Duodenal mucosa (tissue), 2 donors: Measurements from ENCODE around the gene PRAMEF9.
"Not testable (repeated sequence)": the region's sequence is repeated elsewhere in the genome, so short reads cannot be mapped to it uniquely, and the experiment has no call there.

ENCODE experiments used
- H3K27ac ChIP-seq: one replicate; pipeline ENCODE4 v1.7.0; 2013; ENCODE audit warnings: low read depth, low read length
- H3K27me3 ChIP-seq, 2 donors: one replicate each; pipeline ENCODE4 v1.7.0; 2013; ENCODE audit warnings: low read length in 2 of 2, control low read depth in 1 of 2; ENCODE audit not compliant: insufficient read depth in 2 of 2, control insufficient read depth in 1 of 2
- H3K36me3 ChIP-seq, 2 donors: one replicate each; pipeline ENCODE4 v1.7.0; 2013; ENCODE audit warnings: low read length in 2 of 2, control low read depth in 1 of 2; ENCODE audit not compliant: insufficient read depth in 2 of 2, control insufficient read depth in 1 of 2
- H3K4me1 ChIP-seq, 2 donors: one replicate each; pipeline ENCODE4 v1.7.0; 2013; ENCODE audit warnings: low read length in 2 of 2, control low read depth in 1 of 2; ENCODE audit not compliant: insufficient read depth in 2 of 2, control insufficient read depth in 1 of 2
- H3K4me3 ChIP-seq, 2 donors: one replicate each; pipeline ENCODE4 v1.7.0; 2013; ENCODE audit warnings: low read length in 2 of 2, low read depth in 1 of 2
- H3K9ac ChIP-seq, 2 donors: one replicate each; pipeline ENCODE4 v1.7.0; 2013; ENCODE audit warnings: low read length in 2 of 2, low read depth in 1 of 2
- H3K9me3 ChIP-seq, 2 donors: one replicate each; pipeline ENCODE4 v1.7.0; 2013; ENCODE audit warnings: low read length in 2 of 2, control low read depth in 1 of 2; ENCODE audit not compliant: control insufficient read depth in 1 of 2

PRAMEF9 gene

DNA sequence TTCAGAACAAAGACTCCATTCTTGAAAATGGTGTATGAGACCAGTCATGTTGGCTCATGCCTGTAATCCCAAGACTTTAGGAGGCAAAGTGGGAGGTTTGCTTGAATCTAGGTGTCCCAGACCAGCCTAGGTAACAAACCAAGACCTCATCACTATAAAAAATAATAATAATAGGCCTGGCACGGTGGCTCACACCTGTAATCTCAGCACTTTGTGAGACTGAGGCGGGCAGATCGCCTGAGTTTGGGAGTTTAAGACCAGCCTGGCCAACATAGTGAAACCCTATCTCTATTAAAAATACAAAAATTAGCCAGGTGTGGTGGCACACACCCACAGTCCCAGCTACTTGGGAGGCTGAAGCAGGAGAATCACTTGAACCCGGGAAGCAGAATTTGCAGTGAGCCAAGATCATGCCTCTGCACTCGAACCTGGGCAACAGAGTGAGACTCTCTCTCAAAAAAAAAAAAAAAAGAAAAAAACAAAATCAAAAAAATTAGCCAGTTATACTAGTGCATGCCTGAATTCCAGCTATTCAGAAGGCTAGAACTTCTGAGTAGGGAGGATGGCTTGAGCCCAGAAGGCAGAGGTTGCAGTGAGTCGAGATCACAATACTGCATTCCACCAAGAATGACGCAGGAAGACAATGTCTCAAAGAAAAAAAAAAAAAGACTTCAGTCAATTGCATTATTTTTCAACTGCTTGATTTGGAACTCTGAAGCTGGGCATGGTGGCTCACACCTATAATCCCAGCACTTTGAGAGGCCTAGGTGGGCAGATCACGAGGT lies 55.8 kb downstream of the PRAMEF9 start:
- H3K9me3 ChIP-seq, H3K9ac ChIP-seq, H3K4me3 ChIP-seq, H3K27me3 ChIP-seq, H3K4me1 ChIP-seq, H3K36me3 ChIP-seq, H3K27ac ChIP-seq: not testable (repeated sequence)

DNA sequence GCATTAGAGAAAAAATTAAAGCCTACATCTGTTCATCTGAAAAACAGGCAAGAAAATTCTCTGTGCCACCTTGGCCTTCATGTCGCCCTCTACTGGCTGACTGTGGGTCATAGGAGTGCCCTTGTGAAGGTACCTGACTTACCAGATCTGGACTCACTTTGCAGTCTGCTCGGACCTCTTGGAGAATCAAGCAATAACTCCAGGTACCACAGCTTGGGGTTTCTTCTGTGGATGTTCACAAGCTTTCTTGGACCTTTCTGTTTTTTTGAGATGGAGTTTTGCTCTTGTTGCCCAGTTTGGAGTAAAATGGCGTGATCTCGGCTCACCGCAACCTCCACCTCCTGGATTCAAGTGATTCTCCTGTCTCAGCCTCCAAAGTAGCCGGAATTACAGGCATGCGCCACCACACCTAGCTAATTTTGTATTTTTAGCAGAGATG lies 56.7 kb downstream of the PRAMEF9 start:
- no peaks in the 10 kb centered on the region for H3K4me1 ChIP-seq

More for the DNA sequence above, 56.7 kb downstream of the PRAMEF9 start:
- Histone ChIP-seq H3K36me3 (no peaks in the 10 kb centered on the region), H3K9me3 (no peaks in the 10 kb centered on the region), H3K27ac (no peak overlapping the region), H3K27me3 (no peaks in the 10 kb centered on the region), H3K9ac (no peak overlapping the region), H3K4me3 (no peak overlapping the region)
